Right atrium auricular region (tissue), 2 donors: ENCODE results near the gene MYADML2. TPM values are rescaled to one million over a fixed set of nuclear protein-coding genes. Genes with fewer than 3 reads are reported as not detected.

Experiments
- DNase-seq: peaks from one replicate; pipeline ENCODE4 v3.0.0-alpha.2; 2019; ENCODE audit warnings: low spot score
- H3K27ac ChIP-seq, 2 donors: fragments of 200-600 bp; sonication (generic); 1 replicate in 1 of 2; 2 replicates in 1 of 2; pipeline ENCODE4 v1.5.1; 2016 to 2019
- H3K27me3 ChIP-seq, 2 donors: fragments of 200-600 bp; sonication (generic); one replicate each; pipeline versions ENCODE4 v1.5.1 to v1.6.0; 2017 to 2019
- H3K36me3 ChIP-seq: fragments of 200-600 bp; sonication (generic); one replicate; pipeline ENCODE4 v1.5.1; 2016
- H3K4me1 ChIP-seq, 2 donors: fragments of 200-600 bp; sonication (generic); one replicate each; pipeline versions ENCODE4 v1.5.1 to v1.6.0; 2017 to 2019
- H3K4me3 ChIP-seq, 2 donors: fragments of 200-600 bp; sonication (generic); 1 replicate in 1 of 2; 2 replicates in 1 of 2; pipeline ENCODE4 v1.5.1; 2017 to 2019; ENCODE audit warnings: mild to moderate bottlenecking in 1 of 2, moderate library complexity in 1 of 2
- H3K9me3 ChIP-seq, 2 donors: fragments of 200-600 bp; sonication (generic); one replicate each; pipeline ENCODE4 v1.5.1; 2019
- total RNA-seq, 2 donors: library from RNA; depleted of rRNA; stranded (reverse); fragments of >200 nt; gene quantifications; one replicate each; pipeline ENCODE4 v1.1.0, GENCODE V29; 2016
- TF ChIP-seq, protein P1 (sequence below), 2 donors: fragments of 200-600 bp; sonication (generic); IDR thresholded peaks; one replicate each; pipeline ENCODE4 v1.5.1; 2019; ENCODE audit warnings: antibody characterized with exemption in 2 of 2

MYADML2 gene, protein sequence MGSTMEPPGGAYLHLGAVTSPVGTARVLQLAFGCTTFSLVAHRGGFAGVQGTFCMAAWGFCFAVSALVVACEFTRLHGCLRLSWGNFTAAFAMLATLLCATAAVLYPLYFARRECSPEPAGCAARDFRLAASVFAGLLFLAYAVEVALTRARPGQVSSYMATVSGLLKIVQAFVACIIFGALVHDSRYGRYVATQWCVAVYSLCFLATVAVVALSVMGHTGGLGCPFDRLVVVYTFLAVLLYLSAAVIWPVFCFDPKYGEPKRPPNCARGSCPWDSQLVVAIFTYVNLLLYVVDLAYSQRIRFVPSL
- 1 to 10 TPM in 1 of 2 donors, under 1 TPM in 1; 0.55 to 1.4 TPM for total RNA-seq

GRCh38 chr17:81947189-81947588 is at the start of gene MYADML2:
TSS of gene MYADML2 (minus strand) at chr17:81947233. CDS start at chr17:81941741, 5,492 bp downstream.
- Histone ChIP-seq H3K27ac (no peak within 1 kb of the TSS), H3K36me3 (no peaks in the 10 kb centered on the region), H3K4me1 (no peaks in the 10 kb centered on the region), H3K4me3 (no peak within 1 kb of the TSS), H3K9me3 (no peaks in the 10 kb centered on the region), H3K27me3 (no peaks in the 10 kb centered on the region)
- TF ChIP-seq, protein P1, sequence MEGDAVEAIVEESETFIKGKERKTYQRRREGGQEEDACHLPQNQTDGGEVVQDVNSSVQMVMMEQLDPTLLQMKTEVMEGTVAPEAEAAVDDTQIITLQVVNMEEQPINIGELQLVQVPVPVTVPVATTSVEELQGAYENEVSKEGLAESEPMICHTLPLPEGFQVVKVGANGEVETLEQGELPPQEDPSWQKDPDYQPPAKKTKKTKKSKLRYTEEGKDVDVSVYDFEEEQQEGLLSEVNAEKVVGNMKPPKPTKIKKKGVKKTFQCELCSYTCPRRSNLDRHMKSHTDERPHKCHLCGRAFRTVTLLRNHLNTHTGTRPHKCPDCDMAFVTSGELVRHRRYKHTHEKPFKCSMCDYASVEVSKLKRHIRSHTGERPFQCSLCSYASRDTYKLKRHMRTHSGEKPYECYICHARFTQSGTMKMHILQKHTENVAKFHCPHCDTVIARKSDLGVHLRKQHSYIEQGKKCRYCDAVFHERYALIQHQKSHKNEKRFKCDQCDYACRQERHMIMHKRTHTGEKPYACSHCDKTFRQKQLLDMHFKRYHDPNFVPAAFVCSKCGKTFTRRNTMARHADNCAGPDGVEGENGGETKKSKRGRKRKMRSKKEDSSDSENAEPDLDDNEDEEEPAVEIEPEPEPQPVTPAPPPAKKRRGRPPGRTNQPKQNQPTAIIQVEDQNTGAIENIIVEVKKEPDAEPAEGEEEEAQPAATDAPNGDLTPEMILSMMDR (IDR thresholded peaks at IDR 0.05) = no peak
- no peak for DNase-seq

DNA sequence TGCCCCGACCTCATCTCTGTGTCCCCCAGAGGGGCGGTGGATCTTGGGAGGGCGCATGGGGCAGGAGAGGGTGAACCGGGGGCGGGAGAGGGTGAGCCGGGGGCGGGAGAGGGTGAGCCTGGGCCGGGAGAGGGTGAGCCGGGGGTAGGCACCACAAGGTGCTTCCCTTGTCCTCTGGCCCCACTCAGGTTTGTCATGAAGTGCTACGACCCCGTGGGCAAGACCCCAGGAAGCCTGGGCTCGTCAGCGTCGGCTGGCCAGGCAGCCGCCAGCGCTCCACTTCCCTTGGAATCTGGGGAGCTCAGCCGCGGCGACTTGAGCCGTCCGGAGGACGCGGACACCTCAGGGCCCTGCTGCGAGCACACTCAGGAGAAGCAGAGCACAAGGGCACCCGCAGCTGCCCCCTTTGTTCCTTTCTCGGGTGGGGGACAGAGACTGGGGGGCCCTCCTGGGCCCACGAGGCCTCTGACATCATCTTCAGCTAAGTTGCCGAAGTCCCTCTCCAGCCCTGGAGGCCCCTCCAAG is 49.3 kb upstream of the MYADML2 start:
- TF ChIP-seq, protein P1 (IDR thresholded peaks at IDR 0.05) = no peak
- H3K4me3 ChIP-seq = no peak overlapping the region
- no peaks in the 10 kb centered on the region for H3K36me3 ChIP-seq
- peaks cover 0 to 16% of the 10 kb centered on the region in 2 donors for H3K4me1 ChIP-seq
- H3K27ac ChIP-seq = no peak overlapping the region
- DNase-seq = no peak
- no peaks in the 10 kb centered on the region for H3K9me3 ChIP-seq
- no peaks in the 10 kb centered on the region for H3K27me3 ChIP-seq

DNA sequence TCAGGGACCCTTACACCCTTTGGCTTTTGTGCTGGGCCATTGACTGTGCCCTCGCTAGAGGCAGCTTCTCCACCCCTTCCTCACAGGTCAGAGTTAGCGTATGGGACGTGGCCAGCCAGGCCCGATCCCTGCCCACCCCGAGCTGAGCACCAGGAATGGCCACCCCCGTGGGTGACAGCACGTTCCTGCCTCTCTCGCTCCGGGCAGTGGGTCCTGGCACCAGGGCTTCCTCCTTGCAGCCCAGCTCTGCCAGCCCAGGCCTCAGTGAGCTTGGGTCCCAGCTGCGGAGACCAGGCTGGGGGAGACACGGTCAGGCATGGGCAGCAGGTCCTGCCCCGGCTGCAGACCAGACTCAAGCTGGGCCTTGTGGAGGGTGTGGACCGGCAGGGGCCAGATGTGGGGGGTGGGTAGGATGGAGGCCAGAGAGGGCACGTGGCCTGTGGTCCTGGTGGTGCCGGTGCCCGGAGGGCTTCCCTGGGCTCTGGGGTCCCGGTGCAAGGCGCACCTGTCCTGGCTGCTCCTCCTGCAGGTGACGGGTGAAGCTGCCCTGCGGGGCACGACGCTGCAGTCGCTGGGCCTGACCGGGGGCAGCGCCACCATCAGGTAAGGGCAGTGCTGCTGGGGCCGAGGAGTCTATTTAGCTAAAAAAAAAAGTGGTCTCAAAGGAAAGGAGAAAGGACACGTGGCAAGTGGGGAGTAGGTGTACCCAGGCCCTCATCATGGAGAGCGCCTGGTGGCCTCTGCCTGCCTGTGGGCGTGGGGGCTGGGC is 48.6 kb upstream of the MYADML2 start:
- Histone ChIP-seq H3K4me1 (peaks cover 0 to 21% of the 10 kb centered on the region in 2 donors), H3K27me3 (no peaks in the 10 kb centered on the region), H3K4me3 (no peak overlapping the region), H3K36me3 (no peaks in the 10 kb centered on the region), H3K9me3 (no peaks in the 10 kb centered on the region), H3K27ac (no peak overlapping the region)
- DNase-seq = no peak
- TF ChIP-seq, protein P1 (IDR thresholded peaks at IDR 0.05) = no peak

- Histone ChIP-seq H3K9me3 (no peaks in the 10 kb centered on the region), H3K27ac (no peak overlapping the region), H3K27me3 (no peaks in the 10 kb centered on the region), H3K36me3 (no peaks in the 10 kb centered on the region), H3K4me1 (peaks cover 0 to 21% of the 10 kb centered on the region in 2 donors), H3K4me3 (no peak overlapping the region)
- TF ChIP-seq, protein P1 (IDR thresholded peaks at IDR 0.05) = no peak
- no peak for DNase-seq
Observed at GRCh38 chr17:81994593-81995462, 47.8 kb upstream of the MYADML2 start.

GRCh38 chr17:81993729-81994592 is 46.9 kb upstream of the MYADML2 start:
- Histone ChIP-seq H3K27me3 (no peaks in the 10 kb centered on the region), H3K36me3 (no peaks in the 10 kb centered on the region), H3K4me1 (peaks cover 0 to 21% of the 10 kb centered on the region in 2 donors), H3K4me3 (no peak overlapping the region), H3K9me3 (no peaks in the 10 kb centered on the region), H3K27ac (no peak overlapping the region)
- DNase-seq = no peak
- TF ChIP-seq, protein P1 (IDR thresholded peaks at IDR 0.05) = no peak
